Testis (tissue), 2 donors: ENCODE measurements around the gene VWA8.

Experiments used
- POLR2A ChIP-seq: fragments of 450-650 bp; IDR thresholded peaks from one replicate; pipeline ENCODE4 v1.6.1; 2017; ENCODE audit warnings: antibody characterized with exemption, mild to moderate bottlenecking, moderate library complexity
- TF ChIP-seq, protein P1 (sequence below), 3 experiments: fragments of 450-650 bp in 2 of 3; fragments of 200-600 bp in 1 of 3; sonication (generic) in 1 of 3; IDR thresholded peaks; one replicate each; pipeline ENCODE4 v1.5.1; 2016 to 2019; ENCODE audit warnings: antibody characterized with exemption in 3 of 3, mild to moderate bottlenecking in 2 of 3, moderate library complexity in 1 of 3

GRCh38 chr13:41611385-41611784 lies 349.5 kb downstream of the VWA8 start:
- TF ChIP-seq, protein P1, sequence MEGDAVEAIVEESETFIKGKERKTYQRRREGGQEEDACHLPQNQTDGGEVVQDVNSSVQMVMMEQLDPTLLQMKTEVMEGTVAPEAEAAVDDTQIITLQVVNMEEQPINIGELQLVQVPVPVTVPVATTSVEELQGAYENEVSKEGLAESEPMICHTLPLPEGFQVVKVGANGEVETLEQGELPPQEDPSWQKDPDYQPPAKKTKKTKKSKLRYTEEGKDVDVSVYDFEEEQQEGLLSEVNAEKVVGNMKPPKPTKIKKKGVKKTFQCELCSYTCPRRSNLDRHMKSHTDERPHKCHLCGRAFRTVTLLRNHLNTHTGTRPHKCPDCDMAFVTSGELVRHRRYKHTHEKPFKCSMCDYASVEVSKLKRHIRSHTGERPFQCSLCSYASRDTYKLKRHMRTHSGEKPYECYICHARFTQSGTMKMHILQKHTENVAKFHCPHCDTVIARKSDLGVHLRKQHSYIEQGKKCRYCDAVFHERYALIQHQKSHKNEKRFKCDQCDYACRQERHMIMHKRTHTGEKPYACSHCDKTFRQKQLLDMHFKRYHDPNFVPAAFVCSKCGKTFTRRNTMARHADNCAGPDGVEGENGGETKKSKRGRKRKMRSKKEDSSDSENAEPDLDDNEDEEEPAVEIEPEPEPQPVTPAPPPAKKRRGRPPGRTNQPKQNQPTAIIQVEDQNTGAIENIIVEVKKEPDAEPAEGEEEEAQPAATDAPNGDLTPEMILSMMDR (IDR thresholded peaks at IDR 0.05) = no peak
- TF ChIP-seq POLR2A = no peak
